GOT3 (cell line): Measurements from ENCODE around the gene SYDE2.
"Not testable (repeated sequence)": the region's sequence is repeated elsewhere in the genome, so short reads cannot be mapped to it uniquely, and the experiment has no call there.

ENCODE experiments used
- DNase-seq: peaks from one replicate; lab custom pipeline; 2025; ENCODE audit warnings: mixed read lengths; lab: John Stamatoyannopoulos, UW

SYDE2 gene

DNA sequence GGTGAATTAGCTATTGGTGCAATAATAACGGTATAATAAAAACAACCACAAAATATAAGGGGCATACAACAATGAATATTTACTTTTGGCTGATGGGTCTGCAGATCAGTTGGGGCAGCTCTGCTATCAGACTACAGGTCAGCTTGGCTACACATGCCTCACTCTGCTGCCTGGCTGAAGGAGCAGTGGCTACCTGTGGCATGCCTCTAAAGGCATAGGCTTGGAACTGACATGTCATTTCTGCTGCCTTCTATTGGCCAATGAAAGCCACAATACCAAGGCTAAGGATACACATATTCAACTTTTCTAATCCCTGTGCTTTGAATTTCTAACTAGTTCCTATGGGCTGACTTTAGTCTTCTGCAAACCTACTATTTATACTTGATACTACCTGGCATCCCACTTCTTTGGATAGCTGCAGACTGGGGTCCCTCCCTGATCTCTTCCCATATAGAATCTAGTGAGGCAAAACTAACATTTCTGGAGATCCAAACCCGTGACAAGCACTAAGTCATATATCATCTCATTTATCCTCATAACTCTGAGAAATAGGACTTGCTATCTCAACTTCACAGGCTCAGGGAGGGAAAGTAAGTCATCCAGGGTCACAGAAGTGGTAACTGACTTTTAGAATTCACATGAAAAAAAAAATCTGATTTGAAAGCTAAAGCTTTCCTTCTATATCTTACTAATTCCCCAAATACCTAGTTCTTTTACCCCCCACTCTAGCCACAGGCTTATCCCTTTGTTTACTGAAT lies 19.2 kb upstream of the SYDE2 start:
- no peak for DNase-seq

DNA sequence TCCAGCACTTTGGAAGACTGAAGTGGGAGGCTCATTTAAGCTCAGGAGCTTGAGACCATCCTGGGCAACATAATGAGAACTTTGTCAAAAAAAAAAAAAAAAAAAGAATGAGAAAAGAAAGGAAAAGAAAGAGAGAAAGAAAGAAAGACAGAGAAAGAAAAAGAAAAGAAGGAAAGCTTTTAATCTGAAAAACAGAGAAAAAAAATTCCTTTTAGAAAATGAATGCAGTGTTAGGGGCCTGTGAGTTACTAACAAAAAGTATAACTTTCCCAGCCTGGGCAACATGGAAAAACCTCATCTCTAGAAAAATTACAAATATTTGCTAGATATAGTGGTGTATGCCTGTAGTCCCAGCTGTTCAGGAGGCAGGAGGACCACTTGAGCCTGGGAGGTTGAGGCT lies 15.9 kb upstream of the SYDE2 start:
- DNase-seq: no peak

DNA sequence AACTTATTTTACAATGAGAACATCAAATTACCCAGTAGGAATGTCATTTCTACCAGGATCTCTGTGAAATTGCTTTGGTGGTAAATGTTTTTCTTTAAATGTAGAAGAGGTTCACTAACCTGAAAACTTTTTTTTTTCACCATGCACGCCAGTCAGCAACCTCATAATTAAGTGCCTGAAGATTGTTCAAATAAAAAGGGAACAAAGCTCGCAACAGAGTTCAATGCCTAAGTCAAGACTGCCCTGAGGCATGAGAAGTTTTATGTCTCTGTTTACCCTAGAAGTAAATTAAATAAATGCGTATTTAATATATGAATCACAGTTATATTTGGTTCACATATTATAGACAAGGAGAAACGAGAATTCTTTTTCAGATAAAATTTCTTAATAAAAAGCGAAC lies 13.8 kb upstream of the SYDE2 start:
- no peak for DNase-seq

DNA sequence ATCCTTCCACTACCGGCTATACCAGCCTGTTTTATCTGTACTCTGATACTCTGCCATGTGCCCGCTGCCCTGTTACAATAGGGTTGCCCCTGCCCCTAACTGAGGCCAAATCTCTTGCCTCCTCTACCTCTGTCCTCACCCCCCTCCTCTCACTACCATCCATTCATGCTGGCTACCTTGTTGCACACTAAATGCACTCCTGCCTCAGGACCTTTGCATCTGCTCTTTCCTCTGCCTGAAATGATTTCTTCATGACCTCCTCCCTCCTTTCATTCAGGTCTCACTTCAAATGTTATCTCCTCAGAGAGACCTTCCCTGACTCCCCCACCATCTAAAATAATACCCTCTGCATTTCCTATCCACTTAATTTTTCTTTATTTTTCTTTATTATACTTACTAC lies 7.7 kb upstream of the SYDE2 start:
- no peak for DNase-seq

DNA sequence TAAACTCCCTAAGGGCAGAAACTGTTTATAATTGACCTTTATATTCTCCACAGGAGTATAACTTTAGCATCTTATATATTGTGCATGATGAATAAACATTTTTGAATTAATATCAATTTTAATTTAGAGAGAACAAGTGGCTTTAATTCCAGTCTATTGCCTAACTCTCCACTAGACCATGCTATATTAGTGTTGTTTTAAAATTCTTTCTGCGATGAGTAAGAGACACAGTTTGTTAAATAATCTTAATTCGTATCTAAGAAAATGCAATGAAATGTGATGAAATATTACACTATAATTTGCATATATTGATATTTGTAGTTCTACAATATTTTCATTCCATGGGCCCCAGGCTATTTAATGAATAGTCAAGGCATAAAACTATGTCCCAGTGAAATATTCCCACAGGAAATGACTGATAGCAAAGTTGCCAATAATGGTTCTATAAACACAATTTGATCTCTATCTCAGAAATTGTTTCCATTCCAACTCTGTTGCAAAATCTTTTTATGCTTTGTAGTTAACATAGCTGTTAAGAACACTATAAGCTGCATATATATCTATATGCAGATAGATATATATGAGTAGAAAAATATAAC lies 2.9 kb upstream of the SYDE2 start:
- DNase-seq: no peak

DNA sequence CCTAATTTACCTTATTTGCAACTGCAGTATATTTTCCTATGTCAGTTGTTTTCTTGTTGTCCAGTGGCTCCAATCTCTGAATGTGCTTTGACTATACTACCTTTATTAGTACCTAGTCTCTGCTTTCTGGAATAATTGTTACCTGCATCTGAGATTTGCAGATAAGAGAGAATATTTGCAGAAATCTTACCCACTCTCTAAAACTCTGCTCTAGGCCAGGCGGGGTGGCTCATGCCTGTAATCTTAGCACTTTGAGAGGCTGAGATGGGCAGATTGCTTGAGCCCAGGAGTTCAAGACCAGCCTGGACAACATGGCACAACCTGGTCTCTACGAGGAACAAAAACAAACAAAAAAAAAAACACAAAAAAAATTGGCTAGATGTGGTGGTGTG lies 2.0 kb upstream of the SYDE2 start:
- DNase-seq: no peak

DNA sequence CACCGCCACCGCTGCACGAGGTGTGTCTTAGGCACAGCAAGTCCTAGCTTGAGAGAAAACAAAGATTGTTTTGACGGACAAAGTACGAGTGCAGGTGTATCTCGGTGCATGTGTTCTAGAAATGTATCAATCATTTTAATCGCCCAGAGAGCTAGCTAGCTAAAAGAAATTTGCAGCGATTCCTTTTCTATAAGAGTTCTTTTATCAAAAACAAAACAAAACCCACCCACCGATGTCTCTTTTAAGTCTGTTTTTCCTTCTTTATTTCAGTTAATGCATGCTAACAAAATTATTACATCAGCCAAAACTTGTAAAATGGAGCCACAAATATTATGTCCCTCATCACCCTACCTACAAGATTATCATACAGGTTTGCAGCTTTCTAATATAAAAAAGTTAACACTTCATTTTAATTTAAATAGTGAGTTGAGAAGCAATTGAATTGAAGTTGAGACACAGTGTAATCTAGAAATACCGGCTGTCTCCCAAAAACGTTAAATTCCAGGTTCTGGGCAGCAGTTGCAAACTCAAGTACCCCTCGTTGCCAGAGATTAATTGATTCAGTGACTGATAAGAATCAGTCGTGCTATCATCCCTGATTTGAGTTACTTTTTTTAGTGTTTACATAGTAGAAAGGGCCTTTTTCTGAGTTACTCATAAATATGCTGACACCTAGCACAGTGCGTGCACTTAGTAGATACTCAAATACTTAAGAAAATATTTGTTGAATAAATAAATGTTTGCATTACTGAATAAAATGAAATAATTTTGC lies 1.5 kb upstream of the SYDE2 start:
- DNase-seq: no peak

DNA sequence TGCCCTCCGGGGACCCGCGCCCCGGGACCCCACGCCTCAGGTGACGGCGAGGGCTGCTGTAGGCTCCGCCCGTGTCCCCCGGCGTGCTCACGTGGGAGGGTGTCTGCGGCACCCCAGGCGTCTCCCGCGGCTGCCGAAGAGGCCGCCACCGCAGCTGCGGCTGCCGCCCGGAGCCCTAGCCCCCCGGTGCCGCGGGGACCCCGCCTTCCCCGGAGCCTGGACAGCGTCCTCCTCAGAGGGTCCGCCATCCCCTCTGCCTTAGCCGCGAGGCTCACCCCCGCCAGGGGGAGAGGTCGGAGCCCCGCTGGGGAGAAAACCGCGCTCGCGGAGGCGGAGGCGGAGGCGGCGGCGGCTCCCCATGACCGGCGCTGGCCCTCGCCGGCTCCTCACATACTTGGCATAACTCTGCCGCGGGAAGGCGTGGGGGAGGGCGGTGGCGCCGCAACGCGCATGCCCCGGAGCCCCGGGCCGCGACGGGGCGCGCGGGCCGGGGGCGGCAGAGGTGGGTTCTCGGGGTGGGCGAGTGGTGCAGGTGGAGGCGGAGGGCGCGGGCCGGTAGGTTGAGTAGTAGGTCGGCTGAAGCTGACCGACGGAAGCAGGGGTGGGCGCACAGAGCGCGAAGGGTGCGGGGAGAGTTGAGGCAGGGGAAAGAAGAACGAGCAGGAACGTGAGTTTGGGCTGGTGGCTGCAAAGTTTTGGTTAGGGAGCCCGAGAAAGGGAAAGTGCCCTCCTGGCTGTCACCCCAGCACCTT lies 700 bp upstream of the SYDE2 start:
- no peak for DNase-seq

DNA sequence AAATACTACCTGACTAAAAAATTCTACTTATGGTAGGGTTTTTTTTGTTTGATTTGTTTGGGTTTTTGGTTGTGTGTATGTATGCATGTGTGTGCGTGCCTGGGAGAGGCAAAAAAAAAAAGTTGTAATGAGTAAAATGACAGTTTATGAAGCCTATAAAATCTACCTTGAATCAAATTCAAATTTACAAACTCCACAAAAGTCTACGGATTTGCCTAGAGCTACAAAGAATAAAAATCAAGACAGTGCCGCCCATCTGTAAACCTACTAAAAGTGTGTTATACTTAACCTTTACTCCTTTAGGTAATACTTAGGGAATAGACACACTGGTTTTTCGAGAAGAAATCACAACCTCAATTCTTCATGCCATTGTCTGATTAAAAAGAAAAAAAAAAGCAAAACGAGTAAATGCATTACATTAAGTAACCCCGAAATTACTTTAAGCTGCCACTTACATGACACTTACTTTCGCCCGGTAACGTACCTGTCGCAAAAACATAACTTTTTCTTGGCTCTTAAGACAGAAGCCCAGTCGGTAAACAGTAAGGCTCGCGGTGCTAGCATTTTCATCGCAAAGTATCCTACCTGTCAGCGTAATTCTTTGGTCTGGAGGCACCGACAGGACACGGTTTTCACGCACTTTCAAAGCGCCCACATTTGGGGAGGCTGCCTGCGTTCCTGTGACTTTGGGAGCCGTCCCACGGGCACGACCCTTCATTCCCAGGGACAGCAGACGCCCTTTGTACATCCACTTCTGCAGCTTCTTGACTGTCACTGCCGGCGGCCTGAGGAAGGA lies 951 bp downstream of the SYDE2 start:
- DNase-seq: no peak

DNA sequence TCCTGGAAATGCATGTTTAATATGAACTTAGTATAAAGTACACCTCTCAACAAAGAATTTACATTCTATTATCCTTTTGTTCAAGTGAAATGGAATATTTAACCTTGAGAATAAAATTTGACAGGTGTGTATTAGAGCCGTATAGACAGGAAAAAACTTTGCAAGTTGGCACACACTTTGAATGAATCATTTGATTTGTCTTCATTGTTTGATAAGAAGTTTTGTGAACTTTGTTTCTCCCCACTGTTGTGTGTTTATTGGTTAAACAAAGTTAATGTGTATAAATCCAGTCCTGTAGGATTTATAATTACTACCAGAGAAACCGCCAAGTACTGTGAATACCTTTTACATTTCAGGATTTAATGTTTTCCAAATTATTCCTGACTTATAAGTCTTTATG lies 2.0 kb downstream of the SYDE2 start:
- no peak for DNase-seq

DNA sequence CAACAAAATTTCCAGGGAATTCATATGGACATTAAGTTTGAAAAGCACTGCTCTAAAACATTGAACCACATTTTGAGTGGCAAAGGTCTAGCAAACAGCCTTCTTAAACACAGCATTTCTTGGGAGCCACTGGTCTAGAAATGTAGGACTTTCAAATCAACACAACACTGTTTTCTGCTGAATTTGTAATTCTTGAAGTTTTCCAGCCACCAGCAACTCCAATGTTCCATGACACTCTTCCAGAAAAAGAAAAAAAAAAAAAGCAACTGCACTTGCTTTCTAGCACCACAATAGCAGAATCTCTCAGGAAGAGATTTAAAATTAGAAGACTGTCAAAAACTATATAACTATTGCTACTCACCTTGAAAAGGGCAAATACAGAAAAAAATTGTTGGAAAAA lies 4.5 kb downstream of the SYDE2 start:
- DNase-seq: no peak

DNA sequence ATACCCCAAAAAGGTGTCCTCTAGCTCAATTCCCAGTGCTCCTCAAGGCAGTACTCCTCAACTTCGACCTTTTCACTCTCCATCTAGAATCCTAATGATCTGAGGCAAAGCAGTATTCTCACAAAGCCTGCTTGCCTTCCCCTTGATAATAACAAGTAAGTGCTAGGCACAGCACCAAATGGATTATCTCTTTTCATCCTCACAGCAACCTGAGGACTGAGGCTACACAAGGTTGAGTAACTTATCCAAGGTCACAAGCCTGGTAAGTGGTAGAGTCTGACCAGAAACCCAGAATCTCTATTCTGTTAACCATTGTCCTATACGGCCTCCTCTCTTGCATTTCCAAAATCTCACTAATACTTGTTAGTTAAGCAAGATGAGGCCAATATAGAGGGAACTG lies 5.1 kb downstream of the SYDE2 start:
- no peak for DNase-seq

DNA sequence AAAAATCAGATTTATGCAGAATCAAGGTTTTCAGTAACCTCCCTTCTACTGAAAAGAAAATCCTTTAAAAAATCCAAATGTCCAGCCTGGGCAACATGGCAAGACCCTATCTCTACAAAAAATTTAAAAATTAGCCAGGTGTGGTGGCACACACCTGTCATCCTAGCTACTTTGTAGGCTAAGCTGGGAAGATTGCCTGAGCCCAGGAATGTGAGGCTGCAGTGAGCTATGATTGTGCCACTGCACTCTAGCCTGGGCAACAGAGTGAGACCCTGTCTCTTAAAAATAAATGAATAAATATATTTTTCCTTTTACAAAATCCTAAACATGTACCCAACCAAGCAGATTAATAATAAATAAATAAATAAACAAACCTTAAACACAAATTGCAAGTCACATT lies 8.7 kb downstream of the SYDE2 start:
- not testable (repeated sequence) for DNase-seq

DNA sequence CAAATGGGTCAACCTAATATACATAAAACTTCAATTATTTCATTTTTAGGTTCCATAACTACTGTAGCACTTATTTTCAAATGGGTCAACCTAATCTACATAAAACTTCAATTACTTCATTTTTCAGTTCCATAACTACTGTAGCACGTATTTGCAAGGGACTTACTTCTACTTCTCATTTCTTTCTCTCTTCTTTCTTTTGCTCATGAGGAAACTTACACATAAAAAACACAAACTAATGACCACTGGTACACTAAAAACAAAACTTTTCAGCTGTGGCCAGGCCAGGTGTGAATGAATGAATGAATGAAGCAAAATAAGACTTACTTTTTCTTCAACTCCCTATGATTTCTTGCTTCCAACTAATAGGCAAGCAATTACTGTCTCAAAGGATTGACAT lies 11.7 kb downstream of the SYDE2 start:
- no peak for DNase-seq

DNA sequence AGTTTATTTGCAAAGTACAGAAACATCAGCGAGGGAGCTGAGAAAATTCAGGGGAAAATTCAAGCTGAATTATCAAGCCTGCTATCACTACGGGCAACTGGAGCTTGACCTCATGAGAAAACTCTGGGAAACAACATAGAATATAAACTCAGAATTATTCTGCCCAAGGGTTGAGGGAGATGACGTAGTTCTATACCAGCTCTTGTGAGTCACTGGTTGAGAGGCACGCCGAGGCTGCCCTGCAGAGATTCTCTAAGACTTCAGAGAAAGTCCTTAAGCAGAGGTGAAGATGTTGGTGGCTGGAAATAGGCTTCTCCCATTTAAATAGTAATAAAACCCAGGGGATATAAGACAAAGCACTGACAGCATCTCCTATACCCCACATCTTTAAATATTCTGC lies 12.3 kb downstream of the SYDE2 start:
- no peak for DNase-seq

DNA sequence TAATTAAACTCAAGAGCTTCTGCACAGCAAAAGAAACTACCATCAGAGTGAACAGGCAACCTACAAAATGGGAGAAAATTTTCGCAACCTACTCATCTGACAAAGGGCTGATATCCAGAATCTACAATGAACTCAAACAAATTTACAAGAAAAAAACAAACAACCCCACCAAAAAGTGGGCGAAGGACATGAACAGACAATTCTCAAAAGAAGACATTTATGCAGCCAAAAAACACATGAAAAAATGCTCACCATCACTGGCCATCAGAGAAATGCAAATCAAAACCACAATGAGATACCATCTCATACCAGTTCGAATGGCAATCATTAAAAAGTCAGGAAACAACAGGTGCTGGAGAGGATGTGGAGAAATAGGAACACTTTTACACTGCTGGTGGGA lies 13.8 kb downstream of the SYDE2 start:
- not testable (repeated sequence) for DNase-seq

DNA sequence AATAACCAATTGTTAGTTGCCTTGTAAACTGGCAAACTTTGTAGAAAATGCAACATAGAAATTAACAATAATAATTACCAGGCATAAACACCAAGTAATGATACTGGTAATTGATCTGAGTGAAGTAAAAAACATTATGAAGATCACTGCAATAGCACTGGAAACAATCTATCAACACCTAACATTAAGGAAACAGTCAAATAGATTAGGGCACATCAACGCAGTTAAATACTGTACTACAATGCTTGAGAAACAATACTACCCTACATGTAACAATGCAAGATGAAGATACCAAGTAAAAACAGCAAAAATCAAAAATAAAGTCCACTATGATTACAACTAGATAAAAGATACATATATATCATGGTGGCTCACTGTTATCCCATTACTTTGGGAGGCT lies 16.6 kb downstream of the SYDE2 start:
- DNase-seq: no peak

DNA sequence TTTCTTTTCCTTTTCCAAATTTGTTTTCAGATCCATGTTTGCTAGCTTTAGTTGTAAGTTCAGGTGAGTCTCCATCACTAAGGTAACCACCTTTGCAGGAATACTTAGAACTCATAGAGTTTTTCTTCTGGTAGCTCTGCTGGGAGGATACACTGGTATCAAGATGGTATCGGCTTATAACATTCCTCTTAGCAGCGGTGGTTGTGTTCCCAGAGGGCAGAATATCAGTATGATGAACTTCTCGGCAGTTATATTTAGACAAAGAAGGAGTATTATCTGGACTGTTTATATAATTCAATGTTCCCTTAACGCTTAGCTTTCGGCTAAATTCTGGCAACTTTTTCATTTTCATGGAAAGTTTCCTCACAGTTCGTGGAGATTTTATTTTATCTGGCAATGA lies 18.1 kb downstream of the SYDE2 start:
- no peak for DNase-seq

DNA sequence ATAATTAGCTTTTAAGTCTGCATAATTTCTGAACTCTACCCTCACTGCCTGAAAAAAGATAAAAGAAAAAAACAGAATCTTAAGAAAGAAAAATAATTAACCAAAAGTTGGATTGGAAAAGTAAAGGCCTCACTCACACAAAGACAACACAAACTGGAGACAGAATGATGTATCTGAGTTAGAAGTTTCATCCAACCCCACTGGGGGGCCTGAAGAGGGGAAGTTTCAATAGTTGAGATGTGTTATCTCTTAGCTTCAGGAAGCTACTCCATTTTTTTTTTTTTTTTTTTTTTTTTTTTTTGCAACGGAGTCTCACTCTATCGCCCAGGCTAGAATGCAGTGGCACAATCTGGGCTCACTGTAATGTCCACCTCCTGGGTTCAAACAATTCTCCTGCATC lies 19.9 kb downstream of the SYDE2 start:
- DNase-seq: no peak

DNA sequence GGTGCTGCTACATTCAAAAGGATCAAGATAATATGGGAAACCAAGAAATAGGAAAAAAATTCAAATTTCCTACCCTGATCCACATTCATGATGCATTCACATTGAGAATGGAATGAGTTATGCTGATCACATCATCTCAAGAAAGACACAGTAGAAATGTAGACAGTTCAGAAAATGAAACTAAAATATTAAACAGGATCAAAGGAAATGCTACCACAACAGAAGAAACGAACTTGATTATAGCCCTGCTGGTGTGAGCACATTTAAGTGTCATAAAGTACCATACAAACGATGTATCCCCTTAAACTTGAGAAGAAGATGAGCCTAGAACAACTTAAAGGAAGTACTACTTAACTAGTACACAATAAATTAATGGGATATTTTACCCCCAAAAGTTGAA lies 21.3 kb downstream of the SYDE2 start:
- no peak for DNase-seq

DNA sequence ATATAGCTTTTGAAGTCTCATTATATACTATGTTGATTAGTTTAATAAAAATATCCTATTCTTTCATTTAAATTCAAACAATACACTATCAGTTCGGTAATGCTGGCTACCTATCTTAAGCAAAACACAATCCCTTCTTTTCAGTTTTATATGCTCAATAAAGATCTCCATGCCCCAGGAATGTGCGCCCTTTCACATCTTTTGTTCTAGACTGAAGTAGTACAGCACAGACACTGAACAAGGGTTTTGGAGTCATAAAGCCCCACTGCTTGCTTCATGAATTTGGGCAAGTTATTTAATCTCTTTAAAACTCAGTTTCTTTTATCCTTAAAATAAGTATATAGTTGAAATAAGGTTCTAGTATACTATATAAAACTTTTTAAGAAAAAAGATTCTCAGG lies 22.4 kb downstream of the SYDE2 start:
- no peak for DNase-seq

DNA sequence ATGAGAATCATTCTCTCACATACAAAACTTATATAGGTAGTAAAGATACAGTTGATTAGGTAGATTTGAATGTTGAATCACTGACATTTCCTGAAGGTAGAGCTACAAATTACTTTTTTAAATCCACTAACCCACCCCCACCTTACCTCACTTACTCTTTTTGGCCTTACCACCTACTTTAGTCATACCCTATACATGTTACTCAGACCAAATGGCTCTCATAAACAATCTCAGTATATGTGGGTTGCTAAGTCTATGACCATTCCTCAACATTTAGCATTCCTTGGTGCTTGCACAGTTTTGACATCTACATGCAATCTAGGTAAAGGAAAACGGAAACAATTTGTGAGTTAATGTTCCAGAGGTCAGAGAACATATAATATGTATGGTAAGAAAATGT lies 26.3 kb downstream of the SYDE2 start:
- DNase-seq: no peak
